ENCODE data around the gene TMTC1.

DNA sequence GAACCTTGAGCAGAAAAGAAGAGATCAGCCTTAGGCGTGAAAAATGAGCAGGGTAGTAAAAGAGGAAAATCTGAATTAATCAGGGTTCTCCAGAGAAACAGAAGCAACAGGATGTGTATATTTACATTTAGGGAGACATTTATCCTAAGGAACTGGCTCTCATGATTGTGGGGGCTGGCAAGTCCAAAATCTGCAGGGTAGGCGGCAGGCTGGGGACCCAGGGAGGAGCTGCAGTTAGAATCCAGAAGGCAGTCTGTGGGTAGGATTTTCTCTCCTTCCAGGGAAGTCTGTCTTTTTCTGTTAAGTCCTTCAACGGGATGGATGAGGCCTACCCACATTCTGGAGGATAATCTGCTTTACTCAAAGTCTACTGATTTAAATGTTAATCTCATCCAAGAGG, 218.8 kb downstream of the TMTC1 start:
- TF ChIP-seq, protein P1, sequence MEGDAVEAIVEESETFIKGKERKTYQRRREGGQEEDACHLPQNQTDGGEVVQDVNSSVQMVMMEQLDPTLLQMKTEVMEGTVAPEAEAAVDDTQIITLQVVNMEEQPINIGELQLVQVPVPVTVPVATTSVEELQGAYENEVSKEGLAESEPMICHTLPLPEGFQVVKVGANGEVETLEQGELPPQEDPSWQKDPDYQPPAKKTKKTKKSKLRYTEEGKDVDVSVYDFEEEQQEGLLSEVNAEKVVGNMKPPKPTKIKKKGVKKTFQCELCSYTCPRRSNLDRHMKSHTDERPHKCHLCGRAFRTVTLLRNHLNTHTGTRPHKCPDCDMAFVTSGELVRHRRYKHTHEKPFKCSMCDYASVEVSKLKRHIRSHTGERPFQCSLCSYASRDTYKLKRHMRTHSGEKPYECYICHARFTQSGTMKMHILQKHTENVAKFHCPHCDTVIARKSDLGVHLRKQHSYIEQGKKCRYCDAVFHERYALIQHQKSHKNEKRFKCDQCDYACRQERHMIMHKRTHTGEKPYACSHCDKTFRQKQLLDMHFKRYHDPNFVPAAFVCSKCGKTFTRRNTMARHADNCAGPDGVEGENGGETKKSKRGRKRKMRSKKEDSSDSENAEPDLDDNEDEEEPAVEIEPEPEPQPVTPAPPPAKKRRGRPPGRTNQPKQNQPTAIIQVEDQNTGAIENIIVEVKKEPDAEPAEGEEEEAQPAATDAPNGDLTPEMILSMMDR (IDR thresholded peaks at IDR 0.05), result no peak
- TF ChIP-seq POLR2A (IDR thresholded peaks at IDR 0.05), result no peak
